SW 1271 (cell line): ENCODE results near the gene IL22RA1.

ENCODE experiments used
- DNase-seq, 2 experiments: peaks; one replicate each; lab custom pipeline; 2025; lab: John Stamatoyannopoulos, UW

The IL22RA1 gene

DNA sequence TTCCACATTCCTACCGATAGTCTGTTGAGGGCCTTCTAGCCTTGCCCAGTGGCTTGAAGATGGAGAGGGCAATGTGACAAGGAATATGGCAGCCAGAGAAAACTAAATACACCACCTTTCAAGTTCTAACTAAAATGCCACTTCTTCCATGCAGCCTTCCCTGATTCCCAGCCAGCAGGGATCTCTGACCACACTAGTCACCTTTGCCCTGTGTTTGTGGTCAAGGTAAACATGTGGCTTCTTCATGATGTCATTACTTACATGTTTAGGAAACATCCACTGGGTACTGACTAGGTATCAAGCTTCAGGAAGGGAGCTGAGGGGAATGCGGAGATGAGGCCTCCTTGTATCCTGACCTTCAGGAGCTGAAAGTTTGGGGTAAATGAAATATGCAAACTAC, 22.6 kb upstream of the IL22RA1 start:
- no peak for DNase-seq

DNA sequence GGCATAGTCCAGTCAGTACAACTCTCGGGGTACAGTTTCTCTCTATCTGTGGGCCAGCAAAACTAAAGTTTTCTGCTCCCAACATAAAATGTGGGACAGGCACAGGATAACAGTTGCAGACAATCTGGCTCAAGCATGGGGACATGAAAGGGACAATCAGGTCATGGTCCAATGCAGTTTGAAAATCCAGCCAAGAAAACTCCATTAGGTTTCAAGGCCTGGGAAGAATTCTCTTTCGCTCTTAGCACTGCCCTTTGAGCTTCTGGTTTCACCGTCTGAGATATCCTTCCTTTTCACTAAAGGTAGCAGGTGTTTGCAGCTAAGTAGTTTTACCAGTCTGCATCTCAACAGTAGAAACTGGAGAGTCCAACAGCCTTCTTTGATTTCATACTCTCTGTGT, 21.1 kb upstream of the IL22RA1 start:
- DNase-seq: no peak

- DNase-seq: no peak
Observed at GRCh38 chr1:24162201-24162600, 19.3 kb upstream of the IL22RA1 start.

DNA sequence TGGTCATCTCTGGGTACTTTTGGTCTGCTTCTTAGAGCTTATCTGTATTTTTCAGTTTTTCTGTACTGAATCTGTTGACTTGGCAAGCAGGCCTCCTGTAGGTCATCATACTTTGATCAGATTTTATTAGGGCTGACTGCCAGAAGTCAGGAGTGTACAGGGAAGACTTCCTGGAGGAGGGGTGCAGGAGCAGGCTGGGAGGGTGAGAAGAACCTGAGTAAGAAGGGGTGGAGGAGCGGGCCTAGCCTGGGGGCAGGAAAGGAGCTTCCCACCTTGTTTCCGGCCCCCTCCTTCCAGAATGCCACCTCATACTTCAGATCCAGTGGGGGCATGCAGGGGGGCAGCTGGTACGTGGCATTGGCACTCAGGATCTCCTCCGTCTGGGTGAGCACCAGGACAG, 18.3 kb upstream of the IL22RA1 start:
- DNase-seq: no peak

DNA sequence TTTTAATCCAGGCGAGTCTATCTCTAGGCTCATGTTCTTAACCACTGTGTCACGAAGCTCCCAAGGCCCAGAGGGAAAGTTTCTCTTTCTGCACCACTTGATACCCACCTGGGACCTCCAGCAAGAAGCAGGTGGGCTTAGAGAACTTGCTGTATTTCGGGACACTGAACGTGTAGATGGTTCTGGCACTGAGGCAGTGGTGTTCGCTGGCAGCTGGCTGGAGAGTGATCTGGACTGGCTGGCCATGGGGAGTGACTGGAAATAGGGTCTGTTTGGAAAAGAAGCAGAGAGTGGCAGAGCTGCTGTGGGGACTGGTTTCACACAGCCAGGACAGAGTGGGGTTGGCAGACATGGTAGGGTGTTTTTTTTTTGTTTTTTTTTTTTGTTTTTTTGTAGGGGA, 16.4 kb upstream of the IL22RA1 start:
- DNase-seq: no peak

DNA sequence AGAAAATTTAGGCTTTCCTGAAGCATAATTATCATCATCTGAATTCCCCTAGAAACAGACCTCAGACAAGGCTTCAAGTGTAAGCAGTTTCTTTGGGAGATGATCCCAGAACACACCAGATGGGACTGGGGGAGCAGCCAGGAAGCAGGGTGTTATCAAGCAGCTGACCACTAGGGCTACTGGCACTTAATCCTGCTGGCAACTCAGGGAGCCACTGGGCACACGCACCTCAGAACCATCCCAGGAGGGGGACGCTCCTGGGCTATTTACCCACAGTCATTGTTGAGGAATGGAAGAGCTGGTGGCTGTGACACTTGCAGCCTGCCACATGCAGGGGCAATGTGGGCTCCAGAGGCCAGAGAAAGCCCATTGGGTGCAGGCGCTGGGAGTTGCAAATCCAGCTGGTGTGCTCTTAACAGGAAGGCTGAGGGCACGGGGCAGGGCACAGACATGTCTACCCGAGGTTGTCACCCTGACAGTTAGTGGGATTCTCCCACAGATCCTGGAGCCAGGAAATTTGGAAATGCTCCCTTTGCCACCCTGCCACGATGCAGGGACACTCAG, 15.1 kb upstream of the IL22RA1 start:
- no peak for DNase-seq

GRCh38 chr1:24156542-24157260, 13.8 kb upstream of the IL22RA1 start:
- no peak for DNase-seq

DNA sequence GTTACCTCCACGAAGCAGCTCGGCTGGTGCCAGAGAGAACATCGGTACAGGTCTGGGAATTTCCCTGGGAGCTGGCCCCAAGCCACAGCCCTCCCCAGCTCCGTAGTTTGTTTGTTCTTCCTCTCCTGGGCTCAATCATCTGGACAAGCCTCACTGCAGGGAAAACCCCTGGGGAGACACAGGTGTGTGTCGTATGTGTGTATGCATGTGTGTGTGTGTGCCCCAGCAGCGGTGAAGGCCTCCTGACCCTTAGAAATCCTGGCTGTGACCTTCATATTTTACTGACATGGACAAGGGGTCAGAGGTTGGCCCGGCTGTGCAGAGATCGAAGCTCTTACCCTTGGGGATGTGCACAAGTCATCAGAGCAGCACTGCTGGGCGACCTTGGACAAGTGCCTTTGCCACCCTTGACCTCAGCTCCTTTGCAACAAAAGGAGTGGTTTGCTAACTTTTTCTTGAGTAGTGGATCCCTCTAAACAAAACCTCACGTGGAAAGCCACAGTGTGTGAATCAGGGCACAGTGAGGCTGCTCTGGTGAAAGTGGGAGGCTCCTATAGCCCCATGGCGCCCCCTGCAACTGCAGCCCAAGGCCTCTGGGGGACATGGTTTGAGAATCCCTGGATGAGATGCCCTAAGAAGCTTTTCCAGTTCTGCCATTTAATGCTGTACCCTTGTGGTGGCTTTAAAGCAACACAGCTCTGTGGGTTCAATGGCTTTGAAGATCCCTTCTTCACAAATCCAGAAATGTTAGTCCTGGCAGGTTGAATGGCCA, 12.3 kb upstream of the IL22RA1 start:
- no peak for DNase-seq

DNA sequence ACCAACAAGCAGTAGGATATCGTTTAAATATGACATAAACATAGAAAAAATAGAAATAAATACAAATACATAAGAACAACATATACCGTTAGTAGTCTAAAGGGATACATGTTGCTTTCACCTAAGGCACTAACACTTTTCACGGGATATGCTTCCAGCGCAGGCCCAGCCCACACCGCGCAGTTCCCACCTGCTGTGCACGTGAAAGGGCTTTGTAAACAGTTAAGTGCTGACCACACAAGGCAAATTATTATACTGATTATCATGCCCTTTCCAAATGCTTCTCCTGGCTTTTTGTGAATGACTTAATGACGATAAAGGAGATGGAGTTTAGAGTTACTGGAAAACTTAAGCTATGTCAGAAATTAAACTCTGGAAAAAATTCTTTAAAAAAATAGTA, 11.3 kb upstream of the IL22RA1 start:
- no peak for DNase-seq

DNA sequence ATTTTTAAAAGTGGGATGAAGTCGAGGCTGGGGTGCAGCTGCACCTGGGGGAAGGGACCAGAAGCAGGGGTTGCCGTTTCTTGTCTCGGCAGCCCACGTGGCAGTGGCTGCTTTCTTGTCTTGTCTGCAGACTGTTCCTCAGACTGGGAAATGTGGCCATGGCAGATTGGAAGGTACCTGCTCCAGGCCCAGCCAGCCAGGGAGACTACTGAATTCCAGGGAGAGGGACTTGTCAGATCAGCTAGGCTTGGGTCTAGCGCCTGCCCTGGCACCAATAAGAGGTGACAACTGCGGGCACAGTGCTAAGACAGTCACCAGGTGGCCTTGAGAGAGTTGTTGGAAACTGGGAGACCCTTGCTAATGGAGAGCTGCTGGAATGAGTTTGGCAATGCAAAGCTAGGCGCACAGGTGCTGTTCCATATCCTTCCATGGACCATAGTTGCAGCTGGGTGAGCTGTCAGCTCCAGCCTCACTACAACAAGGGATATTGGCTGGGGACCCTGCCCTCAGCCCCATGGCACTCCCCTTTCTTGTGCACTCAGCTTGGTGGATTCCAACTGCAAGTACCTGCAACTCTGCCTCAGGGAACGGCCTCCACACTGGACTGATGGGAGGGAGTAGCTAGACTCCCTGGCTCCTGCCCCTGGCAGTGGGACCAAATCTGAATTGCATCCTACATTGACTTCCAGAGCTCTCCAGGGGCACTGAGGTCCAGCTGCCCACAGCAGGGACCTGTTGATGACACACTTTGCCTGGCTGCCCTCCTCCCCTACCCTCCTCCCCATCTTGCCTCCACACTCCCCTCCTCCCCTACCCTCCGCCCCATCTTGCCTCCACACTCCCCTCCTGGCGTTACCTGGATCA, 9.9 kb upstream of the IL22RA1 start:
- DNase-seq: no peak

DNA sequence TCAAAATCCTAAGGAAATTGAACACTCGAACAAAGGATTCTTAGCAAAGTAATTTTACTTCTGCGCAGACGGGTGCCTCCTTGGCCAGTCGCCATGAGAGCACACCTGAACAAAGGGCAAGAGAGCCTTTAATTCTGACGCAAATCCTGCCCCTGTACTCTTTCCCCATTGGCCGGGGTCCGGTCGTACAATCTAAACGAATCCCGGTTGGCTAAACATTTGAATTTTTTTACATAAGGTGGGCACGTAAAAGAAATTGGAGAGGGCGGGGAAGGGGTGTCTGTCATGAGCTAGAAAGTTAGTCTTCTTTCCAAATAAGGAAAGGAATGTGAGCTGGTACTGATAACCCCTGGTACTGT, 8.2 kb upstream of the IL22RA1 start:
- DNase-seq: no peak

DNA sequence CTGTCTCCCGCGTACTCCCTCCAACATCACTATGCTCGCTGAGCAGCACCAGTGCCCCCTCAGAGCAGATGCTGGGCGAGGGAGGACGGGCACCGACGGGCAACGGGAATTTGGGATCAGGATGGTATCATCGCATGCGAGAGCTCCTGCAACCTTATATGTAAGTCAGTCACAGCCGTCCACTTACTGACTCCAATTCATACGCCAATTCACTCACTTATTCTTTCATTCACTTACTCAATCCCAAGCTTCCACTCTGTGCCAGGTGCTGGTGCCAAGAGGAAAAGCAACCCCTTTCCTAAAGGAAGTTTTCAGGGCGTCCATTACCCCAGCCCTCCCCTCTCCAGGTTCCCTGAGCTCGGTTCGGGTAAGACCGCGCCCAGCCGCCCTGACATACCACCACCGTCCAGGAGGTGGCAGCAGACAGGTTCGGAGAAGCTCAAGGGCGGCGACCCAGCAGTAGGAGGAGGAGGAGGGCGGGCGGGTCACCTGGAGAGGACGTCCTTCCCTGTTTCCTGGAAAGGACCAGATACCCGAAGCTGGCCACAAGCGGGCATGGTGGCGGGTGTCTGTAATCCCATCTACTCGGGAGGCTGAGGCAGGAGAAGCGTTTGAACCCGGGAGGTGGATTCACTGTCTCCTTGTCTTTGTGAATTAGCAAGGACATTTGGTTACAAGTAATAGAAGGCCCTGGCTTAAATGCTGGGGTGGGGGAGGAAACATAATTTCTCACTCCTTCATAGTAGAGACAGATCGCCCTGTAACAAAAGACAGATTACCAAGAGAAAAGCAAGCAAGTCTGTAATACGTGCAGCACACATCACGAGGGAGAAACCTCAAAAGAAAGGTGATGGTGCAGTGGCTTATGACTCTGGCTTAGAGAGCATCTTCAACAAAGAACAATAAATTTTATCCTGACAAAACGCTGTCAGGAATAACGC, 7.6 kb upstream of the IL22RA1 start:
- DNase-seq: peak; percentile 17 to 56

DNA sequence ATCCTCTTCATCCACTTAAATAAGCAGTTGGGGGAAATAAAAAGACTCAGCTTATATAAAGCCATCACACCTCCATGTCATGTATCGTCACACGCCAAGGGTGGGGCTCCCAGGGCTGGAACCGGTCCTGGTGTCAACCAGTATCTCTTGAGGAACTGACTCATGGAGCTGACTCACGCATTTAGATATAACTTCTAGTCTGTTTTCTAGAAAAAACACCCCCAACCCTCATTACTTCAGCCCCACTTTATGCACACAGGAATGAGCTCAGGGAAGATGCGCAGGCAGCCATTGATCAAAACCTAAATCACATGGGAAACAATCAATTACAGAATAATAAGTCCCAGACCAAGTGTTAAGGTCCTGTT, 6.9 kb upstream of the IL22RA1 start:
- DNase-seq: peak in 1 of 2 experiments; percentile 48

DNA sequence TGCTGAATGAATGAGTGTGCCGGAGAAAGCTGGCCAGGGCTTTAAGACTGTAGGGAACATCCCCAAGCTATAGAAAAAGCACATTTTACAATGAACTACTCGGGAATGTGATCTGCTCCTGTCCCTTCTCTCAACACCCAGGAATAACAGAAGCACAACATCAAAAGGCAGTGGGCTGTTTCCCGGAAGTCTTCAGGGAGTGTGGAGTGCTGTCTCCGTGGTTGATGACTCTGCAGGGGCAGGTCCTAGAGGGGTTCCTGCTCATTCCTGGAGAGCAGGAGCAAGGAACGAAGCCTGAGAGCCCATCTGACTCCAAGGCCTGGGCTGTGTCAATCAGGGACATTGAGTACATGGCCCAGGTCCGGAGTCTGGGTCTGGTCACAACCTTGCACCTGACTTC, 4.9 kb upstream of the IL22RA1 start:
- DNase-seq: no peak

- DNase-seq: no peak
Observed at GRCh38 chr1:24147194-24147593, 4.3 kb upstream of the IL22RA1 start.

- no peak for DNase-seq
Observed at GRCh38 chr1:24141311-24141997, 1.5 kb downstream of the IL22RA1 start.

GRCh38 chr1:24140741-24141181, 2.2 kb downstream of the IL22RA1 start:
- DNase-seq: no peak

DNA sequence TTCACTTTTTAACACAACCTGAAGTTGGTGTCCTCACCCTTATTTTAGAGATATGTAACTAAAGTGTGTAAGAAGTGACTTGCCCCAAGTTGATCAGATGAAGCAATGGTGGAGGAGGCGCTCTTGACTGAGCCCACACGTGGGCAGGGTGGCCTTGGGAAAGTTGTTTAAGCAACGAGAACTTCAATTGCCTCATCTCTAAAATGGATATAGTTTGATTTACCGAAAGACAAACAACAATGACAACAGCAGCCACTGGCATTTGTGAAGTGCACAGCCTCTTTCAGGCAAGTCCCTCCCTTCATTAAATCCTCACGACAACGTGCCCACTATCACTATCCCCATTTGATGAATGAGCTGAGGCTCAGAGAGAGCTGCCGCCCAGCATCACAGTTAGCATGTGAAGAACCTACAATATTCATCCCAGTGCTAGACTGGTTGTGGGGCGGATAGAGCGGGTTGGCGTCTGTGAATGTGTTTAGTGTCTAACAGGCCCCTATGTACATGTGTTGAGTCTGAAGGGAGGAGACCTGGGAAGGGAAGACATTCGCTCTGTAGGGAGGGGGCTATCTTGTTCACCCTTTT, 3.0 kb downstream of the IL22RA1 start:
- no peak for DNase-seq

DNA sequence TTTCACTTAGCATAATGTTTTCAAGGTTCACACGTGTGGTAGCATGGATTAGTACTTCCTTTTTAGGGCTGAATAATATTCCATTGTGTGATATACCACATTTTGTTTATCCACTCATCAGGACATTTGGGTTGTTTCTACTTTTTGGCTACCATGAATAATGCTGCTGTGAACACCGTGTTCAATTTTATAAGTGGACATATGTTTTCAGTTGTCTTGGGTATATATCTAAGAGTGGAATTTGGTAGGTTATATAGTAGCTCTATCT, 3.8 kb downstream of the IL22RA1 start:
- no peak for DNase-seq

- DNase-seq: no peak
Observed at GRCh38 chr1:24138476-24139221, 4.3 kb downstream of the IL22RA1 start.
